ENCODE data around the gene SRC.

Gene SRC

DNA sequence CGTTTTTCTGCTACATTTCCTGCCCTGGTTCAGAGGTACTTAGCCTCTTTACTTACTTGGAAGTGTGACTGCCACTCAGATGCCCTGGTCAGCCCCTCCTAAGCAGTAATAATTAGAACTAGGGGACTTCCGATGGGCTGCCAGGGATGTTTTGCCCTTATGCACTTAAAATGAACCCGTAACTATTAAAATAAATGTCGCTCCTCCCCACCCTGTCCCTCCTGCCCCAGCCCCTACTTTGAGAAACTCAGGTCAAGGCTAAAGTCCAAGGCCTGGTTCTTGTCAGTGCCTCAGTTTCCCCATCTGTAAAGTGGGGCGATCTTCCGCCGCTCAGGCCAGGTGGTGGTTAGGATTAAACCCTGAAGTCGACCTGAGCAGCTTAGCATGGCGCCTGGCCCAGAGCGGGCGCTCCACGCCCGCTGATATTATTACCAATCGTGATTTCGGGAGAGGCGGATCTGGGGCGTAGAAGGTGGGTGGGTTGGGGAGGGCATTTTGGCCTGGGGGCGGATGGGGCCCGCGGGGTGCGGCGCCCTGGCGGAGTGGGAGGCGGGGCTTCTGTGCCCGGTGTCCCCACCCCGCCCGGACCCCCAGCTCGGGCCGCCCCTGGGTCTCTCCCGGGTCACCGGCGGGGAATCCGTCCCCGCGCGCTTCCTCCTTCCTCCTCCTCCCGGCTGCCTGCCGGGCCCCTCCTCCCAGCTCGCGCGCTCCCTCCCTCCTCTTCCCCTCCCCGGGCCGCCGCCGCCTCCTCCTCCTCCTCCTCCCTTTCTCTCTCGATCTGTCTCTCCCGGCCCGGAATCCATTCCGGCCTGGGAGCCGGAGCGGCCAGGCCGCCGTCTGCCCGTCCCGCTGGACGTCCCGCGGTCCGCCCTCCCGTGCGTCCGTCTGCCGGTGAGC is at the start of gene SRC:
SRC (plus strand) TSS at position 802 of the 897 bp plus-strand sequence. CDS start 38,014 bp downstream, outside the sequence.
- H3K27me3 ChIP-seq (ENCODE audit: control insufficient read depth in 2 of 2, insufficient read depth in 2 of 2, low read length in 2 of 2) = no peaks in the 10 kb centered on the region
- H3K36me3 ChIP-seq (ENCODE audit: control insufficient read depth in 2 of 2, insufficient read depth in 2 of 2, low read length in 2 of 2) = peaks cover 0 to 8% of the 10 kb centered on the region in 2 donors
- H3K9me3 ChIP-seq (ENCODE audit: control insufficient read depth in 2 of 2, low read length in 2 of 2) = no peaks in the 10 kb centered on the region
- H3K4me1 ChIP-seq (ENCODE audit: control insufficient read depth in 2 of 2, insufficient read depth in 2 of 2, low read length in 2 of 2) = peaks cover 27 to 35% of the 10 kb centered on the region in 2 donors
- peak within 1 kb of the TSS; percentile 91 to 98 for H3K27ac ChIP-seq (ENCODE audit: low read depth in 2 of 2, low read length in 2 of 2)
- H3K4me3 ChIP-seq (ENCODE audit: low read length in 2 of 2) = peak within 1 kb of the TSS; percentile 62 to 70
- peak within 1 kb of the TSS; percentile 72 to 86 for H3K9ac ChIP-seq (ENCODE audit: low read depth in 1 of 2, low read length in 2 of 2)

DNA sequence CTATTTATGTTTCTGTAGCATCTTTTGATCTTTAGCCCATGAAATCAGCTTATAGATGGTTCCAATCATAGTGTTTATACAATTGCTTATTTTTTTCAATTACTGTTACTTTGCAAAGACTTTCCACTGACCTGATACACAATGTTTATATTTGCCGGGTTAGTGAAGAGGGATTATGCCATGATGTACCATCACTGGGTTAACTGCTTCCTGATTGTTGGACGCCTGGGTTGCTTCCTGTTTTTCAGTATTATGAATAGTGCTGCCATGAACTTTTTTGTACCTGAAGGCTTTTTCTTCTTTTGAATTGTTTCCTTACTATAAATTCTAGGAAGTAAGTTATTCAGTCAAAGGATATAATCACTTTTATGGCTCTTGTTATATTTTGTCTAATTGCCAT is 49.6 kb upstream of the SRC start:
- Histone ChIP-seq H3K27ac (ENCODE audit: low read depth in 2 of 2, low read length in 2 of 2) (peak overlapping the region; percentile 39 to 40), H3K4me3 (ENCODE audit: low read length in 2 of 2) (no peak overlapping the region), H3K9ac (ENCODE audit: low read depth in 1 of 2, low read length in 2 of 2) (no peak overlapping the region), H3K27me3 (ENCODE audit: control insufficient read depth in 2 of 2, insufficient read depth in 2 of 2, low read length in 2 of 2) (no peaks in the 10 kb centered on the region), H3K4me1 (ENCODE audit: control insufficient read depth in 2 of 2, insufficient read depth in 2 of 2, low read length in 2 of 2) (peaks cover 0 to 30% of the 10 kb centered on the region in 2 donors), H3K36me3 (ENCODE audit: control insufficient read depth in 2 of 2, insufficient read depth in 2 of 2, low read length in 2 of 2) (peaks cover 7 to 20% of the 10 kb centered on the region in 2 donors), H3K9me3 (ENCODE audit: control insufficient read depth in 2 of 2, low read length in 2 of 2) (no peaks in the 10 kb centered on the region)

DNA sequence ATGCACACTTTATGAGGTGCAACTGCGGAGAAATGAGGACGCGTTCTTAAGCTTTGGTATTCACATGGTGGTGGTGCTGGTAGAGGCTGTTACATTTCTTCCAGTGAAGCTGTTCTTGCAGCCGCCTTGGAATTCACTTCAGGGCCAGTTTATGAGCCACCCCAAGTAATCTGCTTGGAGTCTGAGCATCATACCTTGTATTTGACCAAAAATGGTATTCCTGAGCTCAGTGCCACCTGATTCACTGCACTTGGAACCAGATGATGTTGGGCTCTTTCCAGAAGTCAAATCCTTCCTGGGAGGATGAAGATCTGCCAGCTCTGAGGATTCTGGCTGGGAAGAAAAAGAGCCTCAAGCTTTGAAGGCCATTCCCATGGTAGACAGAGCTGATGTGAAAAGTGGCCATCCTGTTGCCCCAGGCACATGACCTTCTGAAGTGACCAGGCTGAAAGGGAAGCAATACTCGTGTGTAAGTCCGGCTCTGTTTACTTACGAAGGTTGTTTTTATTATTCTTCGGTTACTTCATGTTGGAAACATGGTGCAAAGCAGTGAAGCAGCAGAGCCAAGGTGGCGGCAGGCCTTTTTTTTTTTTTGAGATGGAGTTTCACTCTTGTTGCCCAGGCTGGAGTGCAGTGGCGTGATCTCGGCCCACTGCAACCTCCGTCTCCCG is 48.7 kb upstream of the SRC start:
- H3K36me3 ChIP-seq (ENCODE audit: control insufficient read depth in 2 of 2, insufficient read depth in 2 of 2, low read length in 2 of 2) = peaks cover 16 to 27% of the 10 kb centered on the region in 2 donors
- H3K4me3 ChIP-seq (ENCODE audit: low read length in 2 of 2) = no peak overlapping the region
- H3K4me1 ChIP-seq (ENCODE audit: control insufficient read depth in 2 of 2, insufficient read depth in 2 of 2, low read length in 2 of 2) = peaks cover 0 to 30% of the 10 kb centered on the region in 2 donors
- no peak overlapping the region for H3K9ac ChIP-seq (ENCODE audit: low read depth in 1 of 2, low read length in 2 of 2)
- no peaks in the 10 kb centered on the region for H3K27me3 ChIP-seq (ENCODE audit: control insufficient read depth in 2 of 2, insufficient read depth in 2 of 2, low read length in 2 of 2)
- H3K9me3 ChIP-seq (ENCODE audit: control insufficient read depth in 2 of 2, low read length in 2 of 2) = no peaks in the 10 kb centered on the region
- peak overlapping the region; percentile 39 to 40 for H3K27ac ChIP-seq (ENCODE audit: low read depth in 2 of 2, low read length in 2 of 2)

DNA sequence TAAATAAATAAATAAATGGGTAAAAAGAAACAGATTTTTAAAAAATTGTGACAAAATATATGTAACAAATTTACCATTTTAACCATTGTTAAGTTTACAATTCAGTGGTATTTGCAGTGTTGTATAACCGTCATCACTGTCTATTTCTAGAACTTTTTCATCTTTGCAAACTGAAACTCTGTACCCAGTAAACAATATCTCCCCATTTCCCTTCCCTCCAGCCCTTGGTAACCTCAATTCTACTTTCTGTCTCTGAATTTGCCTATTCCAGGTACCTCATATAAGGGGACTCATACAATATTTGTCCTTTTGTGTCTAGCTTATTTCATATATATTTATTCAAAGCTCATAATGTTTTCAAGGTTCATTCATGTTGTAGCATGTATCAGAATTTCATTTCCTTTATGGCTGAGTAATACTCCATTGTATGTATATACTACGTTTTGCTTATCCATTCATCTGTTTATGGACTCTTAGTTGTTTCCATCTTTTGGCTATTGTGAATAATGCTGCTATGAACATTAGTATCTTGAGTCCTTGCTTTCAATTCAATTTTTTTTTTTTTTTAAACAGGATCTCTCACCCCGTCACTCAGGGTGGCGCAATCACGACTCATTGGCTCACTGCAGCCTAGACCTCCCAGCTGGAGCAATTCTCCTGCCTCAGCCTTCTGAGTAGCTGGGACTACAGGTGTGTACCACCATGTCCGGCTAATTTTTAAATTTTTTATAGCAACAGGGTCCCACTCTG is 47.6 kb upstream of the SRC start:
- H3K4me3 ChIP-seq (ENCODE audit: low read length in 2 of 2) = no peak overlapping the region
- H3K9ac ChIP-seq (ENCODE audit: low read depth in 1 of 2, low read length in 2 of 2) = no peak overlapping the region
- no peaks in the 10 kb centered on the region for H3K9me3 ChIP-seq (ENCODE audit: control insufficient read depth in 2 of 2, low read length in 2 of 2)
- H3K27ac ChIP-seq (ENCODE audit: low read depth in 2 of 2, low read length in 2 of 2) = no peak overlapping the region
- peaks cover under 1 to 30% of the 10 kb centered on the region in 2 donors for H3K4me1 ChIP-seq (ENCODE audit: control insufficient read depth in 2 of 2, insufficient read depth in 2 of 2, low read length in 2 of 2)
- H3K27me3 ChIP-seq (ENCODE audit: control insufficient read depth in 2 of 2, insufficient read depth in 2 of 2, low read length in 2 of 2) = no peaks in the 10 kb centered on the region
- peaks cover 16 to 26% of the 10 kb centered on the region in 2 donors for H3K36me3 ChIP-seq (ENCODE audit: control insufficient read depth in 2 of 2, insufficient read depth in 2 of 2, low read length in 2 of 2)

DNA sequence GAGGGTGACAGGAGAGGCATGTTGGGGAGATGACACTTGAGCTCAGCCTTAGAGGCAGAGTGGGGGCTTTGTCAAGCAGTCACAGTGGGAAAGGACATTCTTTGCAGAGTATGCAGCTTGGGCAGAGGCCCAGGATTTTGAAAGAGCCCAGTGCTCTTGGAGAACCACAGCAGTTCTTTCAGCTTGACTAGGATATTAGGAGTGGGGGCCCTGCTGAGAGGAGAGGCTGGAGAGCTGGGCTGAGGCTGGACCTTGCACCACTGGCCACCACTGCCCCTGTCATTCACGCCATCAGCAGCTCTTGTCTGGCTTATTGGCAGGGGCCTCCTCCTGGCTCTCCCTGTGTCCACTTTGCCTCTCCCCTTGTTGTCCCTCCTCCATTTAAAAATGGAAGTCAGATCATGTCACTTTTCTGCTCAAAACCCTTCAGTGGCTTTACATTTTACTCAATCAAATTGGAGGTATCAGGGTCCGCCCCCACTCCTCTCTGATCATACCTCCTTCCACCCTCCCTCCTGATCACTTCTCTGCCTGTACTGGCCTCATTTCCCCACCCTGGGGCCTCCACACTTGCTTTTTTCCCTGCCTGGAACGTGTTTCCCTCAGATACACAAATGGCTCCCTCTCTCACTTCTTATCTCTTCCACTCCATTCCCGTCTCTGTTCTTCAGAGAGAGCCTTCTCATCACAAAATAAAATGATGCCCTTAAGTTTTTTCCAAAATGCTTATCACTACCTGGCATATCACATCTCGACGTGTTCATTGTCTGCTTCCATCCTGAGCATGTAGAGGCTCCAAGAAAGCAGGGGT is 46.0 kb upstream of the SRC start:
- Histone ChIP-seq H3K27me3 (ENCODE audit: control insufficient read depth in 2 of 2, insufficient read depth in 2 of 2, low read length in 2 of 2) (no peaks in the 10 kb centered on the region), H3K9me3 (ENCODE audit: control insufficient read depth in 2 of 2, low read length in 2 of 2) (no peaks in the 10 kb centered on the region), H3K4me3 (ENCODE audit: low read length in 2 of 2) (no peak overlapping the region), H3K9ac (ENCODE audit: low read depth in 1 of 2, low read length in 2 of 2) (no peak overlapping the region), H3K36me3 (ENCODE audit: control insufficient read depth in 2 of 2, insufficient read depth in 2 of 2, low read length in 2 of 2) (peaks cover 16 to 32% of the 10 kb centered on the region in 2 donors), H3K27ac (ENCODE audit: low read depth in 2 of 2, low read length in 2 of 2) (no peak overlapping the region), H3K4me1 (ENCODE audit: control insufficient read depth in 2 of 2, insufficient read depth in 2 of 2, low read length in 2 of 2) (peaks cover 4 to 28% of the 10 kb centered on the region in 2 donors)

DNA sequence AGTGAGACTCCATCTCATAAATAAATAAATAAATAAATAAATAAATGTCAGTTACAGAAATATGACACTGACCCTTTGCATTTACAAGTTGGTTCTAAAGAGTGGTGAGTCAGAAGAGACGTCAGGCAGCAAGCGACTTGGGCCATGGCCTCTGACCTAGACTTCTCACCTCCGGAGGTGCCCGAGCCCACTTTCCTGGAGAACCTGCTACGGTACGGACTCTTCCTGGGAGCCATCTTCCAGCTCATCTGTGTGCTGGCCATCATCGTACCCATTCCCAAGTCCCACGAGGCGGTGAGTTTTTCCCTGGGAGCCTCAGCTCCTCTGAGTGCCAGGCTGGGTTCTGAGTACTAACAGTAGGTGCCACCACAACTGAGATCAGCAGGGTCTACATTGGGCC is 44.8 kb upstream of the SRC start:
- no peak overlapping the region for H3K27ac ChIP-seq (ENCODE audit: low read depth in 2 of 2, low read length in 2 of 2)
- H3K27me3 ChIP-seq (ENCODE audit: control insufficient read depth in 2 of 2, insufficient read depth in 2 of 2, low read length in 2 of 2) = no peaks in the 10 kb centered on the region
- H3K36me3 ChIP-seq (ENCODE audit: control insufficient read depth in 2 of 2, insufficient read depth in 2 of 2, low read length in 2 of 2) = peaks cover 16 to 34% of the 10 kb centered on the region in 2 donors
- no peak overlapping the region for H3K9ac ChIP-seq (ENCODE audit: low read depth in 1 of 2, low read length in 2 of 2)
- H3K4me3 ChIP-seq (ENCODE audit: low read length in 2 of 2) = no peak overlapping the region
- no peaks in the 10 kb centered on the region for H3K9me3 ChIP-seq (ENCODE audit: control insufficient read depth in 2 of 2, low read length in 2 of 2)
- H3K4me1 ChIP-seq (ENCODE audit: control insufficient read depth in 2 of 2, insufficient read depth in 2 of 2, low read length in 2 of 2) = peaks cover 4 to 16% of the 10 kb centered on the region in 2 donors

DNA sequence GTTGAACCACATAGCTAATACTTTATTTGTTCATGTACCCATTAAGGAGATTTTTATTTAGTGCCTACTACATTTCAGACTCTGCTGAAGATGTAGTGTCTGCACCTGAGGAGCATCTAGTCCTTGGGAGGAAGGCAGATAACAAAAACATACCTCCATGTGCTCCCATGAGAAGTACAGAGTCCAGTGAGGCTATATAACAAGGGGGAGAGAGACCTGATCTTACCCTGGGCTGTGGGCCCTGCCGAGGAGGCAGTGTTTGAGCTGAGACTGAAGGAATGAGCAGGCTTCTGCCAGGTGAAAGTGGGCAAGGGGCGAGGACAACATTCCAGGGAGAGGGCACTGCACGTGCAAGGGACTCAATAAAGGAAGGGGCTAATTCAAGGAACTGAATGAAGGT is 44.4 kb upstream of the SRC start:
- Histone ChIP-seq H3K9ac (ENCODE audit: low read depth in 1 of 2, low read length in 2 of 2) (no peak overlapping the region), H3K36me3 (ENCODE audit: control insufficient read depth in 2 of 2, insufficient read depth in 2 of 2, low read length in 2 of 2) (peaks cover 16 to 34% of the 10 kb centered on the region in 2 donors), H3K4me1 (ENCODE audit: control insufficient read depth in 2 of 2, insufficient read depth in 2 of 2, low read length in 2 of 2) (peaks cover 4 to 12% of the 10 kb centered on the region in 2 donors), H3K27ac (ENCODE audit: low read depth in 2 of 2, low read length in 2 of 2) (no peak overlapping the region), H3K27me3 (ENCODE audit: control insufficient read depth in 2 of 2, insufficient read depth in 2 of 2, low read length in 2 of 2) (no peaks in the 10 kb centered on the region), H3K4me3 (ENCODE audit: low read length in 2 of 2) (no peak overlapping the region), H3K9me3 (ENCODE audit: control insufficient read depth in 2 of 2, low read length in 2 of 2) (no peaks in the 10 kb centered on the region)

DNA sequence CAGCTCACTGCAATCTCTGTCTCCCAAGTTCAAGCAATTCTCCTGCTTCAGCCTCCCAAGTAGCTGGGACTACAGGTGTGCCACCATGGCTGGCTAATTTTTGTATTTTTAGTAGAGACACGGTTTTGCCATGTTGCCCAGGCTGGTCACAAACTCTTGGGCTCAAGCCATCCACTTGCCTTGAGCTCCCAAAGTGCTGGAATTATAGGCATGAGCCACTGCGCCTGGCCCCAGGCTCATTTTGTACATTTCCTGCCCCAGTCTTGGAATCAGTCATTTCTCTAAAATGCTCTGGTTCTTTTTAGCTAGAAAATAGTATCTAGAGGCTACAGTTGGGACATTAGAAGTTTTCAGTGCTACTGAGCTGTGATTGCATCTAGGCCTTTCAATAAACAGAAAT is 43.0 kb upstream of the SRC start:
- H3K27me3 ChIP-seq (ENCODE audit: control insufficient read depth in 2 of 2, insufficient read depth in 2 of 2, low read length in 2 of 2) = no peaks in the 10 kb centered on the region
- no peaks in the 10 kb centered on the region for H3K9me3 ChIP-seq (ENCODE audit: control insufficient read depth in 2 of 2, low read length in 2 of 2)
- H3K36me3 ChIP-seq (ENCODE audit: control insufficient read depth in 2 of 2, insufficient read depth in 2 of 2, low read length in 2 of 2) = peaks cover 16 to 35% of the 10 kb centered on the region in 2 donors
- peak overlapping the region in 1 of 2 donors; percentile 40 for H3K27ac ChIP-seq (ENCODE audit: low read depth in 2 of 2, low read length in 2 of 2)
- no peak overlapping the region for H3K9ac ChIP-seq (ENCODE audit: low read depth in 1 of 2, low read length in 2 of 2)
- peaks cover 5 to 6% of the 10 kb centered on the region in 2 donors for H3K4me1 ChIP-seq (ENCODE audit: control insufficient read depth in 2 of 2, insufficient read depth in 2 of 2, low read length in 2 of 2)
- H3K4me3 ChIP-seq (ENCODE audit: low read length in 2 of 2) = no peak overlapping the region

DNA sequence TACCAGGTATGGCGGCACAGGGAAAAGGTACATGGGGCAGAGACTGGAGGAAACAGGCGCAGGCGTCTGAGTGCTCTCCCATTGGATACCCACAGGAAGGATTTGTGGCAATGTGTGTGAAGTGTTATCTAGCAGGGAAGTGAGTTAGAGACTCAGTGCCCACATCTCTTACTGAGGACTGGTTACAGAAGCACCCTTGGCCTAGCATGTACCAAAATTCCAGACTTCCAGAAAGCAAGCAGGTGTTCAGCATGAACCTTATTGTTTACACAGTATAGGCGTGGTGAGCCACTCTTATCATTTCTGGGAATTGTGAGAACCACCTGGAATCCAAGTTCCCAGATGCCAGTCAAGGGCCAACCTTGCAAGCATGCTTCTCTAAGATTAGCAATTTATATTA is 42.3 kb upstream of the SRC start:
- Histone ChIP-seq H3K36me3 (ENCODE audit: control insufficient read depth in 2 of 2, insufficient read depth in 2 of 2, low read length in 2 of 2) (peaks cover 16 to 39% of the 10 kb centered on the region in 2 donors), H3K27me3 (ENCODE audit: control insufficient read depth in 2 of 2, insufficient read depth in 2 of 2, low read length in 2 of 2) (no peaks in the 10 kb centered on the region), H3K4me1 (ENCODE audit: control insufficient read depth in 2 of 2, insufficient read depth in 2 of 2, low read length in 2 of 2) (peaks cover 11 to 12% of the 10 kb centered on the region in 2 donors), H3K4me3 (ENCODE audit: low read length in 2 of 2) (no peak overlapping the region), H3K27ac (ENCODE audit: low read depth in 2 of 2, low read length in 2 of 2) (peak overlapping the region in 1 of 2 donors; percentile 52), H3K9me3 (ENCODE audit: control insufficient read depth in 2 of 2, low read length in 2 of 2) (no peaks in the 10 kb centered on the region), H3K9ac (ENCODE audit: low read depth in 1 of 2, low read length in 2 of 2) (no peak overlapping the region)

Data from mucosa of rectum (tissue), 2 donors.